Measurements from ENCODE around the gene RAMP3. TPM values are rescaled to one million over a fixed set of nuclear protein-coding genes. Genes with fewer than 3 reads are reported as not detected.

The RAMP3 gene
- total and polyA plus RNA-seq, 2 donors (not counting 1 experiment from before 2014, with no cell fraction given) = 0.17 TPM; not detected in 1

DNA sequence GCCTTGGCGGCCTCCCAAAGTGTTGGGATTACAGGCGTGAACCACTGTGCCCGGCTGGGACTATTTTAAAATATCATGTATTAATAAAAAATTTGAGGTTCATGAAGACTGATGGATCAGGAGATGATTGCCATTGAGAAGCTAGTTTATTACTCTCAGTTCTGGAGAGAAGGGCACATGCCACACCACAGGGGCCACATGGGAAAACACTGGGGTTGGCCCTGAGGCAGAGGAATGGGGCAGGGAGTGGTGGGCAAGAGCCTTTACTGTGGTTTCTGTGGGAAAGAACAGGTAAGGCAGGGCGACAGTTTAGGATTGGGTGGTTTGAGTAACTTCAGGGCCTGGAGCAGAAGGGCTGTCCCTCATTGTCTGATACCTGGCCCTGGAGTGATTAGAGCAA is 39.3 kb upstream of the RAMP3 start:
- Histone ChIP-seq H3K4me2 (ENCODE audit: extremely low read depth, insufficient read depth, low read length) (no peak overlapping the region), H3K9me3 (ENCODE audit: control insufficient read depth, insufficient read depth, low read depth, low read length) (no peaks in the 10 kb centered on the region), H3K4me3 (replicated peaks in 1 of 4; ENCODE audit: control extremely low read depth in 1 of 4, insufficient read depth in 1 of 4, low read depth in 3 of 4, low read length in 4 of 4) (no peak overlapping the region), H2AFZ (ENCODE audit: low read length) (no peak overlapping the region), H3K27me3 (ENCODE audit: control insufficient read depth, insufficient read depth, low read length) (peaks cover 7% of the 10 kb centered on the region), H3K36me3 (ENCODE audit: control insufficient read depth, insufficient read depth, low read length) (no peaks in the 10 kb centered on the region), H3K27ac (ENCODE audit: insufficient read depth, low read length) (no peak overlapping the region), H4K20me1 (ENCODE audit: control insufficient read depth, extremely low read depth, insufficient read depth, low read length) (no peaks in the 10 kb centered on the region), H3K9ac (ENCODE audit: insufficient read depth, low read length) (no peak overlapping the region), H3K79me2 (ENCODE audit: control insufficient read depth, insufficient read depth, low read length) (no peaks in the 10 kb centered on the region), H3K4me1 (ENCODE audit: control insufficient read depth, extremely low read depth, insufficient read depth, low read length) (no peaks in the 10 kb centered on the region)
- no peak for DNase-seq (ENCODE audit: low read depth in 2 of 2)
- TF ChIP-seq EZH2 (IDR thresholded peaks at IDR 0.05; ENCODE audit: low read length, missing control alignments) (no peak), CTCF (conservative IDR thresholded peaks at IDR 0.05 in 1 of 2, IDR thresholded peaks at IDR 0.05 in 1 of 2; ENCODE audit: low read depth in 1 of 2, low read length in 2 of 2) (no peak)

DNA sequence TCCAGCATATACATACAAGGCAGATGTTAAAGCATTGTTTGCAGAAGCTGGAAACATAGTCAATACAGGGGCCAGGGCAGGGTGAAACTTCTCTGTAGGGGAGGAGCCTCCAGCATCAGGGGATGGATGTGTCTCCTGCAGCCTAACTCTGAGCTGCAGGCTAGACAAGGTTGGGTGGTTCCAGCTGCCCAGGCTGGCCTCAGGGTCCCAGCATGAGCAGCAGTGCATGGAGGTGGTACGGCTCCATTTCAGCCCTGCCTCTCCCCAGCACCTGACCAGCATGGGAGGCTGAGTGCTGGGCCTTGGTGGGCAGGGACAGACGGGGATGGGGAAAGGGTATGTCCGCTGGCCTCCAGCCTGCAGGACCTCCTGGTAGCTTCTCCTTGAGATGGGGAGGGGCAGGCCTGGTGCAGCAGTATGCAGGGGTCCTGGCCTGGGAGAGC is 38.7 kb upstream of the RAMP3 start:
- DNase-seq (ENCODE audit: low read depth in 2 of 2) = no peak
- Histone ChIP-seq H3K36me3 (ENCODE audit: control insufficient read depth, insufficient read depth, low read length) (no peaks in the 10 kb centered on the region), H3K79me2 (ENCODE audit: control insufficient read depth, insufficient read depth, low read length) (no peaks in the 10 kb centered on the region), H3K4me2 (ENCODE audit: extremely low read depth, insufficient read depth, low read length) (no peak overlapping the region), H3K9ac (ENCODE audit: insufficient read depth, low read length) (no peak overlapping the region), H3K27me3 (ENCODE audit: control insufficient read depth, insufficient read depth, low read length) (peaks cover 7% of the 10 kb centered on the region), H2AFZ (ENCODE audit: low read length) (no peak overlapping the region), H3K4me1 (ENCODE audit: control insufficient read depth, extremely low read depth, insufficient read depth, low read length) (no peaks in the 10 kb centered on the region), H4K20me1 (ENCODE audit: control insufficient read depth, extremely low read depth, insufficient read depth, low read length) (no peaks in the 10 kb centered on the region), H3K27ac (ENCODE audit: insufficient read depth, low read length) (no peak overlapping the region), H3K9me3 (ENCODE audit: control insufficient read depth, insufficient read depth, low read depth, low read length) (no peaks in the 10 kb centered on the region), H3K4me3 (replicated peaks in 1 of 4; ENCODE audit: control extremely low read depth in 1 of 4, insufficient read depth in 1 of 4, low read depth in 3 of 4, low read length in 4 of 4) (no peak overlapping the region)
- TF ChIP-seq EZH2 (IDR thresholded peaks at IDR 0.05; ENCODE audit: low read length, missing control alignments) = no peak
- no peak for TF ChIP-seq CTCF (conservative IDR thresholded peaks at IDR 0.05 in 1 of 2, IDR thresholded peaks at IDR 0.05 in 1 of 2; ENCODE audit: low read depth in 1 of 2, low read length in 2 of 2)

DNA sequence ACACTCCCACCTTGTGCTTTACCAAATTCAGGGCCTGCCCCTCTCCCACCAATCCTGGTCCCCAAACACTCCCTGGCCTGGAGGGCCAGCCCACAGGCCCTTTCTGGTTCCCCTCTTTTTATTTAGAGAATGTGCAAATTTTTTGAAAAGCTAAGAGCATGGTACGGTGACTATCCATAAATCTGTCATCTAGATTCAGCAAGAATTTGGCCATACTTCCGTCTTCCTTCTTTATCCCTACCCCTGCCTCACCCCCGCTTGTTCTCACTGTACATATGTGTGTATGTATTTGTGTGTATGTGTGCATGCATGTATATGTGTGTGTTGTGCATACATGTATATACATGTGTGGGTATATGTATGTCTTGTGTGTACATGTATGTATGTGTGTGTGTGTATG is 38.0 kb upstream of the RAMP3 start:
- H3K36me3 ChIP-seq (ENCODE audit: control insufficient read depth, insufficient read depth, low read length) = no peaks in the 10 kb centered on the region
- no peaks in the 10 kb centered on the region for H3K9me3 ChIP-seq (ENCODE audit: control insufficient read depth, insufficient read depth, low read depth, low read length)
- no peak for TF ChIP-seq EZH2 (IDR thresholded peaks at IDR 0.05; ENCODE audit: low read length, missing control alignments)
- TF ChIP-seq CTCF (conservative IDR thresholded peaks at IDR 0.05 in 1 of 2, IDR thresholded peaks at IDR 0.05 in 1 of 2; ENCODE audit: low read depth in 1 of 2, low read length in 2 of 2) = no peak
- no peak for DNase-seq (ENCODE audit: low read depth in 2 of 2)
- peaks cover 7% of the 10 kb centered on the region for H3K27me3 ChIP-seq (ENCODE audit: control insufficient read depth, insufficient read depth, low read length)
- H3K4me1 ChIP-seq (ENCODE audit: control insufficient read depth, extremely low read depth, insufficient read depth, low read length) = no peaks in the 10 kb centered on the region
- H2AFZ ChIP-seq (ENCODE audit: low read length) = no peak overlapping the region
- no peak overlapping the region for H3K9ac ChIP-seq (ENCODE audit: insufficient read depth, low read length)
- no peak overlapping the region for H3K27ac ChIP-seq (ENCODE audit: insufficient read depth, low read length)
- no peak overlapping the region for H3K4me2 ChIP-seq (ENCODE audit: extremely low read depth, insufficient read depth, low read length)
- no peaks in the 10 kb centered on the region for H3K79me2 ChIP-seq (ENCODE audit: control insufficient read depth, insufficient read depth, low read length)
- H4K20me1 ChIP-seq (ENCODE audit: control insufficient read depth, extremely low read depth, insufficient read depth, low read length) = no peaks in the 10 kb centered on the region
- H3K4me3 ChIP-seq (replicated peaks in 1 of 4; ENCODE audit: control extremely low read depth in 1 of 4, insufficient read depth in 1 of 4, low read depth in 3 of 4, low read length in 4 of 4) = no peak overlapping the region

Measured in fibroblast of lung (primary cell).